Neutrophil (primary cell): ENCODE measurements around the gene UPF2.

Experiments used
- H3K27ac ChIP-seq: fragments of 200-600 bp; sonication (generic); 2 replicates; pipeline ENCODE4 v1.5.1; 2016; ENCODE audit warnings: mild to moderate bottlenecking, moderate library complexity
- H3K27me3 ChIP-seq: fragments of 200-600 bp; sonication (generic); 2 replicates; pipeline ENCODE4 v1.6.0; 2016; ENCODE audit warnings: mild to moderate bottlenecking
- H3K36me3 ChIP-seq: fragments of 200-600 bp; sonication (generic); 2 replicates; pipeline ENCODE4 v1.5.1; 2017
- H3K4me1 ChIP-seq, 2 experiments: fragments of 200-600 bp in 1 of 2; sonication (generic) in 1 of 2; 1 replicate in 1 of 2; 2 replicates in 1 of 2; pipeline versions ENCODE4 v1.5.1 to v1.6.1; 2013 to 2016; ENCODE audit warnings: low read depth in 1 of 2, low read length in 1 of 2, mild to moderate bottlenecking in 1 of 2, moderate library complexity in 1 of 2; ENCODE audit not compliant: control insufficient read depth in 1 of 2, insufficient read depth in 1 of 2
- H3K4me3 ChIP-seq, 2 experiments: fragments of 200-600 bp in 1 of 2; sonication (generic) in 1 of 2; 1 replicate in 1 of 2; 2 replicates in 1 of 2; pipeline ENCODE4 v1.5.1; 2013 to 2016; ENCODE audit warnings: low read depth in 1 of 2, low read length in 1 of 2, mild to moderate bottlenecking in 1 of 2, moderate library complexity in 1 of 2
- H3K9me3 ChIP-seq: fragments of 200-600 bp; sonication (generic); 2 replicates; pipeline ENCODE4 v1.5.1; 2016
- CTCF ChIP-seq: fragments of 200-600 bp; sonication (generic); IDR thresholded peaks from 2 replicates; pipeline ENCODE4 v1.5.1; 2016; ENCODE audit warnings: antibody characterized with exemption

Gene UPF2

GRCh38 chr10:11880151-11881029 is 162.2 kb downstream of the UPF2 start:
- no peak for TF ChIP-seq CTCF
- Histone ChIP-seq H3K27me3 (no peaks in the 10 kb centered on the region), H3K9me3 (no peaks in the 10 kb centered on the region), H3K4me3 (no peak overlapping the region), H3K4me1 (no peaks in the 10 kb centered on the region), H3K36me3 (no peaks in the 10 kb centered on the region), H3K27ac (no peak overlapping the region)

DNA sequence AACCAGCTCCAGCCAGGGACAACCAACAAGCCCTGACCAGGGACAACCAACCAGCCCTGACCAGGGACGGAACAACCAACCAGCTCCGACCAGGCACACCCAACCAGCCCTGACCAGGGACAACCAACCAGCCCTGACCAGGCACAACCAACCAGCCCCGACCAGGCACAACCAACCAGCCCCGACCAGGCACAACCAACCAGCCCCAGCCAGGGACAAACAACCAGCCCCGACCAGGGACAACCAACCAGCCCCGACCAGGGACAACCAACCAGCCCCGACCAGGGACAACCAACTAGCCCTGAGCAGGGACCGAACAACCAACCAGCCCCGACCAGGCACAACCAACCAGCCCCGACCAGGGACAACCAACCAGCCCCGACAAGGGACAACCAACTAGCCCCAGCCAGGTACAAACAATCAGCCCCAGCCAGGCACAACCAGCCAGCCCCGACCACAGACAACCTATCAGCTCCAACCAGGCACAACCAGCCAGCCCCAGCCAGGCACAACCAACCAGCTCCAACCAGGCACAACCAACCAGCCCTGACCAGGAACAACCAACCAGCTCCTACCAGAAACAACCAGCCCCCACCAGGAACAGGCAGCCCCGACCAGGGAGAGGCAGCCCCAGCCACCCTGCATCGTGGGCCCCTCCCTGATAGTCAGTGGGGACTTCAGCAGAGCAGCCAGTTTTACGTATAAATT is 163.1 kb downstream of the UPF2 start:
- H3K4me1 ChIP-seq: no peaks in the 10 kb centered on the region
- no peak overlapping the region for H3K4me3 ChIP-seq
- H3K9me3 ChIP-seq: no peaks in the 10 kb centered on the region
- no peaks in the 10 kb centered on the region for H3K27me3 ChIP-seq
- TF ChIP-seq CTCF: no peak
- no peaks in the 10 kb centered on the region for H3K36me3 ChIP-seq
- H3K27ac ChIP-seq: no peak overlapping the region

GRCh38 chr10:11878776-11879175 is 163.8 kb downstream of the UPF2 start:
- Histone ChIP-seq H3K27me3 (no peaks in the 10 kb centered on the region), H3K4me1 (no peaks in the 10 kb centered on the region), H3K36me3 (no peaks in the 10 kb centered on the region), H3K4me3 (no peak overlapping the region), H3K9me3 (no peaks in the 10 kb centered on the region), H3K27ac (no peak overlapping the region)
- TF ChIP-seq CTCF: no peak

- Histone ChIP-seq H3K27me3 (no peaks in the 10 kb centered on the region), H3K9me3 (no peaks in the 10 kb centered on the region), H3K27ac (no peak overlapping the region), H3K4me1 (no peaks in the 10 kb centered on the region), H3K4me3 (no peak overlapping the region), H3K36me3 (no peaks in the 10 kb centered on the region)
- no peak for TF ChIP-seq CTCF
Observed at GRCh38 chr10:11877591-11877905, 165.1 kb downstream of the UPF2 start.

GRCh38 chr10:11876805-11877590 is 165.6 kb downstream of the UPF2 start:
- no peak for TF ChIP-seq CTCF
- H3K4me1 ChIP-seq: no peaks in the 10 kb centered on the region
- no peak overlapping the region for H3K4me3 ChIP-seq
- H3K27ac ChIP-seq: no peak overlapping the region
- H3K27me3 ChIP-seq: no peaks in the 10 kb centered on the region
- H3K9me3 ChIP-seq: no peaks in the 10 kb centered on the region
- H3K36me3 ChIP-seq: no peaks in the 10 kb centered on the region
